HG02763 (cell line): Measurements from ENCODE around the gene CDC42BPG.
A peak's percentile ranks its signal among the peaks of the same experiment; 100 is the strongest.

Experiments
- ATAC-seq: cut with Tn5 transposase; IDR thresholded peaks from one replicate; pipeline ENCODE4 v1.9.1; 2021; ENCODE audit warnings: mild to moderate bottlenecking, moderate library complexity; ENCODE audit not compliant: unreplicated experiment

The CDC42BPG gene

GRCh38 chr11:64844330-64845128 is at the start of gene CDC42BPG:
Gene CDC42BPG (minus strand): TSS chr11:64844653. CDS start chr11:64844569, 84 bp downstream.
- ATAC-seq: no peak

- ATAC-seq: no peak
Observed at GRCh38 chr11:64893194-64894069, 49.0 kb upstream of the CDC42BPG start.

- ATAC-seq: no peak
Observed at GRCh38 chr11:64892838-64893193, 48.4 kb upstream of the CDC42BPG start.

- ATAC-seq: no peak
Observed at GRCh38 chr11:64892411-64892831, 48.0 kb upstream of the CDC42BPG start.

- ATAC-seq: no peak
Observed at GRCh38 chr11:64891880-64892279, 47.4 kb upstream of the CDC42BPG start.

- no peak for ATAC-seq
Observed at GRCh38 chr11:64891215-64891848, 46.9 kb upstream of the CDC42BPG start.

- ATAC-seq: no peak
Observed at GRCh38 chr11:64890522-64890939, 46.1 kb upstream of the CDC42BPG start.

- ATAC-seq: no peak
Observed at GRCh38 chr11:64888729-64889511, 44.5 kb upstream of the CDC42BPG start.

- ATAC-seq: no peak
Observed at GRCh38 chr11:64888406-64888728, 43.9 kb upstream of the CDC42BPG start.

- ATAC-seq: peak; percentile 67
Observed at GRCh38 chr11:64887757-64888405, 43.4 kb upstream of the CDC42BPG start.

- no peak for ATAC-seq
Observed at GRCh38 chr11:64887234-64887756, 42.8 kb upstream of the CDC42BPG start.

GRCh38 chr11:64885367-64886286 is 41.2 kb upstream of the CDC42BPG start:
- ATAC-seq: no peak

GRCh38 chr11:64884019-64884418 is 39.6 kb upstream of the CDC42BPG start:
- ATAC-seq: no peak

- ATAC-seq: no peak
Observed at GRCh38 chr11:64883575-64883974, 39.1 kb upstream of the CDC42BPG start.

- ATAC-seq: no peak
Observed at GRCh38 chr11:64882243-64882642, 37.8 kb upstream of the CDC42BPG start.

GRCh38 chr11:64881476-64881875 is 37.0 kb upstream of the CDC42BPG start:
- ATAC-seq: no peak

GRCh38 chr11:64880240-64881001 is 36.0 kb upstream of the CDC42BPG start:
- no peak for ATAC-seq

- ATAC-seq: no peak
Observed at GRCh38 chr11:64879244-64879900, 34.9 kb upstream of the CDC42BPG start.
